IMR-90 (cell line): ENCODE results near the gene TTLL7.

Experiments
- BHLHE40 ChIP-seq: fragments of 150-350 bp; IDR thresholded peaks from 2 replicates; pipeline ENCODE4 v1.6.1; 2016; ENCODE audit warnings: mild to moderate bottlenecking, low read depth, low read length
- CEBPB ChIP-seq: IDR thresholded peaks from 2 replicates; pipeline ENCODE4 v1.6.1; 2012; ENCODE audit warnings: low read depth, low read length, improper control_type of control experiment
- CHD1 ChIP-seq: IDR thresholded peaks from 2 replicates; pipeline ENCODE4 v1.6.1; 2012; ENCODE audit warnings: low read depth, low read length, improper control_type of control experiment
- MAFK ChIP-seq: IDR thresholded peaks from 2 replicates; pipeline ENCODE4 v1.6.1; 2012; ENCODE audit warnings: low read depth, low read length, improper control_type of control experiment
- POLR2A ChIP-seq: IDR thresholded peaks from 2 replicates; pipeline ENCODE4 v1.6.1; 2012; ENCODE audit warnings: mild to moderate bottlenecking, low read depth, low read length
- RAD21 ChIP-seq: IDR thresholded peaks from 2 replicates; pipeline ENCODE4 v1.6.1; 2012; ENCODE audit warnings: low read length, improper control_type of control experiment
- RCOR1 ChIP-seq: IDR thresholded peaks from 2 replicates; pipeline ENCODE4 v1.6.1; 2012; ENCODE audit warnings: mild to moderate bottlenecking, low read length, improper control_type of control experiment; ENCODE audit not compliant: insufficient replicate concordance
- TF ChIP-seq, protein P1 (sequence below): conservative IDR thresholded peaks from 2 replicates; pipeline ENCODE4 v1.5.1; 2012; ENCODE audit warnings: mild to moderate bottlenecking, low read depth, low read length, improper control_type of control experiment
- TF ChIP-seq, protein P2 (sequence below): fragments of 150-350 bp; IDR thresholded peaks from 2 replicates; pipeline ENCODE4 v1.6.1; 2017; ENCODE audit warnings: mild to moderate bottlenecking, antibody characterized with exemption, low read length, low read depth
- TF ChIP-seq, protein P3 (sequence below): fragments of 150-350 bp; IDR thresholded peaks from 2 replicates; pipeline ENCODE4 v1.6.1; 2016; ENCODE audit warnings: low read depth, mild to moderate bottlenecking, low read length, moderate library complexity, borderline replicate concordance

DNA sequence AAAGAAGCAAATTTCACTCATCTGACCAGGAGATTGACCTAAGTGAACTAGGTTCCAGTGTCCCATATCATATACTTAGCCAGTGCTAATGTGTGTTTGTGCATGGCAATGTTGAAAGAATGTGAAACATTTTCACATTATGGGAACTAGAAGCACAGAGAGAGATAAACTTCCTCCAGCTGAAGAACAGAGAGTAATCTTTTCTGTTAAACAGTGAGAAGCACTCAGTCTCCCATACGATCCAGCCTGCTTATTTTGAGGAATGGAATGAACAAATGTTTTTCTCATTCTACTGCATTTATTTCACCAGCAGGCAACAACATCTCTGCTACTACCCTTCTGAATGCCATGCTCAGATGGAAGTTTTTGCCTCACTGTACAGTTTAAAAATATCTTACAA, 170.5 kb downstream of the TTLL7 start:
- TF ChIP-seq, protein P1, sequence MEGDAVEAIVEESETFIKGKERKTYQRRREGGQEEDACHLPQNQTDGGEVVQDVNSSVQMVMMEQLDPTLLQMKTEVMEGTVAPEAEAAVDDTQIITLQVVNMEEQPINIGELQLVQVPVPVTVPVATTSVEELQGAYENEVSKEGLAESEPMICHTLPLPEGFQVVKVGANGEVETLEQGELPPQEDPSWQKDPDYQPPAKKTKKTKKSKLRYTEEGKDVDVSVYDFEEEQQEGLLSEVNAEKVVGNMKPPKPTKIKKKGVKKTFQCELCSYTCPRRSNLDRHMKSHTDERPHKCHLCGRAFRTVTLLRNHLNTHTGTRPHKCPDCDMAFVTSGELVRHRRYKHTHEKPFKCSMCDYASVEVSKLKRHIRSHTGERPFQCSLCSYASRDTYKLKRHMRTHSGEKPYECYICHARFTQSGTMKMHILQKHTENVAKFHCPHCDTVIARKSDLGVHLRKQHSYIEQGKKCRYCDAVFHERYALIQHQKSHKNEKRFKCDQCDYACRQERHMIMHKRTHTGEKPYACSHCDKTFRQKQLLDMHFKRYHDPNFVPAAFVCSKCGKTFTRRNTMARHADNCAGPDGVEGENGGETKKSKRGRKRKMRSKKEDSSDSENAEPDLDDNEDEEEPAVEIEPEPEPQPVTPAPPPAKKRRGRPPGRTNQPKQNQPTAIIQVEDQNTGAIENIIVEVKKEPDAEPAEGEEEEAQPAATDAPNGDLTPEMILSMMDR, result no peak
- TF ChIP-seq, protein P2, sequence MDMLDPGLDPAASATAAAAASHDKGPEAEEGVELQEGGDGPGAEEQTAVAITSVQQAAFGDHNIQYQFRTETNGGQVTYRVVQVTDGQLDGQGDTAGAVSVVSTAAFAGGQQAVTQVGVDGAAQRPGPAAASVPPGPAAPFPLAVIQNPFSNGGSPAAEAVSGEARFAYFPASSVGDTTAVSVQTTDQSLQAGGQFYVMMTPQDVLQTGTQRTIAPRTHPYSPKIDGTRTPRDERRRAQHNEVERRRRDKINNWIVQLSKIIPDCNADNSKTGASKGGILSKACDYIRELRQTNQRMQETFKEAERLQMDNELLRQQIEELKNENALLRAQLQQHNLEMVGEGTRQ, result no peak
- TF ChIP-seq POLR2A (no peak), CHD1 (no peak), CEBPB (no peak), RAD21 (no peak), RCOR1 (no peak), MAFK (no peak), BHLHE40 (no peak)
- TF ChIP-seq, protein P3, sequence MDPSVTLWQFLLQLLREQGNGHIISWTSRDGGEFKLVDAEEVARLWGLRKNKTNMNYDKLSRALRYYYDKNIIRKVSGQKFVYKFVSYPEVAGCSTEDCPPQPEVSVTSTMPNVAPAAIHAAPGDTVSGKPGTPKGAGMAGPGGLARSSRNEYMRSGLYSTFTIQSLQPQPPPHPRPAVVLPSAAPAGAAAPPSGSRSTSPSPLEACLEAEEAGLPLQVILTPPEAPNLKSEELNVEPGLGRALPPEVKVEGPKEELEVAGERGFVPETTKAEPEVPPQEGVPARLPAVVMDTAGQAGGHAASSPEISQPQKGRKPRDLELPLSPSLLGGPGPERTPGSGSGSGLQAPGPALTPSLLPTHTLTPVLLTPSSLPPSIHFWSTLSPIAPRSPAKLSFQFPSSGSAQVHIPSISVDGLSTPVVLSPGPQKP, result no peak
